IPS-18a (cell line): ENCODE measurements around the gene KRT38.

ENCODE experiments used
- H3K27ac ChIP-seq: one replicate; pipeline ENCODE4 v1.5.1; 2013; ENCODE audit warnings: low read length
- H3K27me3 ChIP-seq: one replicate; pipeline ENCODE4 v1.6.1; 2013; ENCODE audit warnings: mild to moderate bottlenecking, low read length; ENCODE audit not compliant: control insufficient read depth, insufficient read depth
- H3K36me3 ChIP-seq: one replicate; pipeline ENCODE4 v1.6.1; 2013; ENCODE audit warnings: low read depth, low read length; ENCODE audit not compliant: control insufficient read depth
- H3K4me1 ChIP-seq: one replicate; pipeline ENCODE4 v1.6.1; 2013; ENCODE audit warnings: low read depth, low read length; ENCODE audit not compliant: control insufficient read depth
- H3K4me3 ChIP-seq: one replicate; pipeline ENCODE4 v1.5.1; 2013; ENCODE audit warnings: low read length
- H3K9ac ChIP-seq: one replicate; pipeline ENCODE4 v1.6.1; 2013; ENCODE audit warnings: mild to moderate bottlenecking, low read length, moderate library complexity
- H3K9me3 ChIP-seq: one replicate; pipeline ENCODE4 v1.6.1; 2013; ENCODE audit warnings: low read depth, low read length; ENCODE audit not compliant: control insufficient read depth

Gene KRT38

GRCh38 chr17:41392278-41392677 lies 48.5 kb downstream of the KRT38 start:
- Histone ChIP-seq H3K27me3 (no peaks in the 10 kb centered on the region), H3K9me3 (no peaks in the 10 kb centered on the region), H3K36me3 (no peaks in the 10 kb centered on the region), H3K4me1 (no peaks in the 10 kb centered on the region), H3K9ac (no peak overlapping the region), H3K27ac (no peak overlapping the region), H3K4me3 (no peak overlapping the region)

GRCh38 chr17:41391535-41391934 lies 49.2 kb downstream of the KRT38 start:
- Histone ChIP-seq H3K4me3 (no peak overlapping the region), H3K27ac (no peak overlapping the region), H3K27me3 (no peaks in the 10 kb centered on the region), H3K36me3 (no peaks in the 10 kb centered on the region), H3K4me1 (no peaks in the 10 kb centered on the region), H3K9ac (no peak overlapping the region), H3K9me3 (no peaks in the 10 kb centered on the region)

GRCh38 chr17:41390411-41390938 lies 50.3 kb downstream of the KRT38 start:
- Histone ChIP-seq H3K4me3 (no peak overlapping the region), H3K36me3 (no peaks in the 10 kb centered on the region), H3K4me1 (no peaks in the 10 kb centered on the region), H3K9me3 (no peaks in the 10 kb centered on the region), H3K9ac (no peak overlapping the region), H3K27me3 (no peaks in the 10 kb centered on the region), H3K27ac (no peak overlapping the region)

GRCh38 chr17:41387670-41388069 lies 53.1 kb downstream of the KRT38 start:
- Histone ChIP-seq H3K9me3 (no peaks in the 10 kb centered on the region), H3K4me1 (no peaks in the 10 kb centered on the region), H3K9ac (no peak overlapping the region), H3K27ac (no peak overlapping the region), H3K36me3 (no peaks in the 10 kb centered on the region), H3K27me3 (no peaks in the 10 kb centered on the region), H3K4me3 (no peak overlapping the region)

- Histone ChIP-seq H3K4me3 (no peak overlapping the region), H3K4me1 (no peaks in the 10 kb centered on the region), H3K27ac (no peak overlapping the region), H3K9ac (no peak overlapping the region), H3K36me3 (no peaks in the 10 kb centered on the region), H3K27me3 (no peaks in the 10 kb centered on the region), H3K9me3 (no peaks in the 10 kb centered on the region)
Observed at GRCh38 chr17:41386227-41386626, 54.6 kb downstream of the KRT38 start.
